Measurements from ENCODE around the gene PURA.

Gene PURA

DNA sequence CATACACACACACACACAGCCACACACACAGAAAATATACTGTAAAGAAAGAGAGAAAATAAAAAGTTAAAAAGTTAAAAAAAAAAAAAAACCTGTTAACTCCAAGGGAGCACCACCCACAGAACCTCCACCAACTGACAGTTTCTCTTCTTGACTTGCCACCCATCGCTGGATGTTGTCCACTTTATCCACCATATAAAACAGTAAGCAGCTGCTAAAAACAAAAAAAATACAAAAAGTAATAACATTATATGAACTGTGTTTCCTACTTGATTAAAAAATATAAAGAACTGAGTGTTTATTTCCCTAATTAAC, 1.2 kb downstream of the PURA start:
- H3K27me3 ChIP-seq (ENCODE audit: insufficient read depth, low read length) = peaks cover 19% of the 10 kb centered on the region
- peaks cover 16% of the 10 kb centered on the region for H3K79me1 ChIP-seq (ENCODE audit: low read length)
- no peak overlapping the region for H3K14ac ChIP-seq (ENCODE audit: low read length)
- H3K79me2 ChIP-seq (ENCODE audit: control insufficient read depth, insufficient read depth, low read length, poor library complexity) = peaks cover 8% of the 10 kb centered on the region
- no peak overlapping the region for H3K18ac ChIP-seq (ENCODE audit: low read length)
- H3K4me2 ChIP-seq (ENCODE audit: low read length) = peak overlapping the region; percentile 81
- no peak overlapping the region for H3K9ac ChIP-seq (ENCODE audit: low read length)
- H3K4me1 ChIP-seq (ENCODE audit: control insufficient read depth in 1 of 2, insufficient read depth in 2 of 2, low read length in 2 of 2) = peaks cover 2 to 14% of the 10 kb centered on the region in 2 experiments
- DNase-seq = no peak
- H3K4me3 ChIP-seq (ENCODE audit: low read depth, low read length) = peak overlapping the region; percentile 85
- no peak overlapping the region for H3K23ac ChIP-seq (ENCODE audit: low read length)
- H2BK120ac ChIP-seq (ENCODE audit: insufficient read depth, low read length, poor library complexity) = no peak overlapping the region
- H2AK5ac ChIP-seq (ENCODE audit: low read length) = no peak overlapping the region
- no peak overlapping the region for H2AFZ ChIP-seq (ENCODE audit: insufficient read depth, low read length, poor library complexity)
- no peak overlapping the region for H4K8ac ChIP-seq (ENCODE audit: low read depth, low read length)
- H3K9me3 ChIP-seq (ENCODE audit: insufficient read depth, low read depth, low read length) = no peaks in the 10 kb centered on the region
- no peaks in the 10 kb centered on the region for H3K36me3 ChIP-seq (ENCODE audit: control insufficient read depth in 1 of 2, insufficient read depth in 2 of 2, low read length in 2 of 2)
- no peak overlapping the region for H4K12ac ChIP-seq (ENCODE audit: low read depth, low read length)
- no peak overlapping the region for H3K4ac ChIP-seq (ENCODE audit: low read depth, low read length)
- H4K91ac ChIP-seq (ENCODE audit: low read depth, low read length) = no peak overlapping the region
- no peak overlapping the region for H2BK5ac ChIP-seq (ENCODE audit: low read depth, low read length, poor library complexity)
- H3K27ac ChIP-seq (ENCODE audit: low read depth, low read length) = no peak overlapping the region
- WGBS (ENCODE audit: extremely low coverage, insufficient coverage, insufficient read length) = no CpG with 5 or more reads among the region's 1 CpG
- no peak overlapping the region for H2BK12ac ChIP-seq (ENCODE audit: low read length)

- H3K4me1 ChIP-seq (ENCODE audit: control insufficient read depth in 1 of 2, insufficient read depth in 2 of 2, low read length in 2 of 2) = peaks cover 2 to 12% of the 10 kb centered on the region in 2 experiments
- H3K4me3 ChIP-seq (ENCODE audit: low read depth, low read length) = no peak overlapping the region
- no peak overlapping the region for H2BK12ac ChIP-seq (ENCODE audit: low read length)
- WGBS (ENCODE audit: extremely low coverage, insufficient coverage, insufficient read length) = no CpG with 5 or more reads among the region's 2 CpGs
- no peak overlapping the region for H3K23ac ChIP-seq (ENCODE audit: low read length)
- H4K91ac ChIP-seq (ENCODE audit: low read depth, low read length) = no peak overlapping the region
- no peak overlapping the region for H3K18ac ChIP-seq (ENCODE audit: low read length)
- no peak overlapping the region for H4K12ac ChIP-seq (ENCODE audit: low read depth, low read length)
- no peak overlapping the region for H4K8ac ChIP-seq (ENCODE audit: low read depth, low read length)
- H2BK120ac ChIP-seq (ENCODE audit: insufficient read depth, low read length, poor library complexity) = no peak overlapping the region
- no peak overlapping the region for H2AFZ ChIP-seq (ENCODE audit: insufficient read depth, low read length, poor library complexity)
- no peaks in the 10 kb centered on the region for H3K9me3 ChIP-seq (ENCODE audit: insufficient read depth, low read depth, low read length)
- no peak overlapping the region for H3K27ac ChIP-seq (ENCODE audit: low read depth, low read length)
- no peak overlapping the region for H3K4me2 ChIP-seq (ENCODE audit: low read length)
- DNase-seq = no peak
- no peak overlapping the region for H2BK5ac ChIP-seq (ENCODE audit: low read depth, low read length, poor library complexity)
- no peak overlapping the region for H3K14ac ChIP-seq (ENCODE audit: low read length)
- no peak overlapping the region for H3K9ac ChIP-seq (ENCODE audit: low read length)
- H2AK5ac ChIP-seq (ENCODE audit: low read length) = no peak overlapping the region
- H3K4ac ChIP-seq (ENCODE audit: low read depth, low read length) = no peak overlapping the region
- H3K36me3 ChIP-seq (ENCODE audit: control insufficient read depth in 1 of 2, insufficient read depth in 2 of 2, low read length in 2 of 2) = no peaks in the 10 kb centered on the region
- H3K27me3 ChIP-seq (ENCODE audit: insufficient read depth, low read length) = peaks cover 11% of the 10 kb centered on the region
- peaks cover 16% of the 10 kb centered on the region for H3K79me1 ChIP-seq (ENCODE audit: low read length)
- H3K79me2 ChIP-seq (ENCODE audit: control insufficient read depth, insufficient read depth, low read length, poor library complexity) = peaks cover 8% of the 10 kb centered on the region
Observed at GRCh38 chr5:140116716-140117115, 2.8 kb downstream of the PURA start.

GRCh38 chr5:140117523-140117922, 3.6 kb downstream of the PURA start:
- Histone ChIP-seq H3K4me2 (ENCODE audit: low read length) (no peak overlapping the region), H3K9me3 (ENCODE audit: insufficient read depth, low read depth, low read length) (no peaks in the 10 kb centered on the region), H2AK5ac (ENCODE audit: low read length) (no peak overlapping the region), H3K4me1 (ENCODE audit: control insufficient read depth in 1 of 2, insufficient read depth in 2 of 2, low read length in 2 of 2) (peaks cover 2 to 12% of the 10 kb centered on the region in 2 experiments), H3K18ac (ENCODE audit: low read length) (no peak overlapping the region), H3K14ac (ENCODE audit: low read length) (no peak overlapping the region), H3K4ac (ENCODE audit: low read depth, low read length) (no peak overlapping the region), H3K9ac (ENCODE audit: low read length) (no peak overlapping the region), H4K12ac (ENCODE audit: low read depth, low read length) (no peak overlapping the region), H2BK12ac (ENCODE audit: low read length) (no peak overlapping the region), H2AFZ (ENCODE audit: insufficient read depth, low read length, poor library complexity) (no peak overlapping the region), H4K91ac (ENCODE audit: low read depth, low read length) (no peak overlapping the region), H2BK5ac (ENCODE audit: low read depth, low read length, poor library complexity) (no peak overlapping the region), H2BK120ac (ENCODE audit: insufficient read depth, low read length, poor library complexity) (no peak overlapping the region), H3K79me2 (ENCODE audit: control insufficient read depth, insufficient read depth, low read length, poor library complexity) (peaks cover 8% of the 10 kb centered on the region), H3K36me3 (ENCODE audit: control insufficient read depth in 1 of 2, insufficient read depth in 2 of 2, low read length in 2 of 2) (no peaks in the 10 kb centered on the region), H3K27me3 (ENCODE audit: insufficient read depth, low read length) (peaks cover 5% of the 10 kb centered on the region), H3K27ac (ENCODE audit: low read depth, low read length) (no peak overlapping the region), H3K23ac (ENCODE audit: low read length) (no peak overlapping the region), H3K79me1 (ENCODE audit: low read length) (peaks cover 16% of the 10 kb centered on the region), H3K4me3 (ENCODE audit: low read depth, low read length) (no peak overlapping the region), H4K8ac (ENCODE audit: low read depth, low read length) (no peak overlapping the region)
- WGBS (ENCODE audit: extremely low coverage, insufficient coverage, insufficient read length) = no CpG with 5 or more reads among the region's 3 CpGs
- no peak for DNase-seq

DNA sequence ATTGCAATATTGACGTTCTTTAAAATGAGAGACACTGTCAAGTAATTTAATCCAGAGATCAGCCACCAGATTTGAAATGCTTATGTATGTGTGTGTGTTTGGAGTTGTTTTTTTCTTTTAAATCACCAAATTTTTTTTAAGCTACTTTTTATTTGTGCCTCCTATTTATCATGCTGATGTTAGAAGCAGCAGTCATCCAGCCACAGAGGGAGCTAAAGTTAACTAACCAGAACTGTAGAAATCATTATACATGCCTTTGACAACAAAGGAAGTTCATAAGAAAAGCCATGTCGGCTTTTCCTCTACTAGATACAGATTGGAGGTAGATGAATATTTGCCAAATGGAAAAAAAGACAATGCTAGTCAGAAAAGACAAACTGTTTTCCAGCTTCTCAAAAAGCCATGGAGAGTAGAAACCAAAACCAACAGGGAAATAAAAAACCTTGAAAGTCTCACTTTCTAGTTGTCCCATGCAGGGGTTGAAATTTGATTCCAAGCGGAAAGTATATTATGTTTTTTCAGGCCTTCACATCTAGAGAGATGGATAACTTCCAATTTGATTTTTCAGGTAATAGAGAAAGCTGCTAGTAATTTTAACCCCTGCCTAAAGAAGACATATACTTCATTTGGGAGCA, 4.5 kb downstream of the PURA start:
- Histone ChIP-seq H4K8ac (ENCODE audit: low read depth, low read length) (no peak overlapping the region), H3K14ac (ENCODE audit: low read length) (no peak overlapping the region), H2BK12ac (ENCODE audit: low read length) (no peak overlapping the region), H2AFZ (ENCODE audit: insufficient read depth, low read length, poor library complexity) (no peak overlapping the region), H2AK5ac (ENCODE audit: low read length) (no peak overlapping the region), H3K4me2 (ENCODE audit: low read length) (no peak overlapping the region), H3K4ac (ENCODE audit: low read depth, low read length) (no peak overlapping the region), H4K91ac (ENCODE audit: low read depth, low read length) (no peak overlapping the region), H4K12ac (ENCODE audit: low read depth, low read length) (no peak overlapping the region), H3K4me3 (ENCODE audit: low read depth, low read length) (no peak overlapping the region), H3K9ac (ENCODE audit: low read length) (no peak overlapping the region), H2BK5ac (ENCODE audit: low read depth, low read length, poor library complexity) (no peak overlapping the region), H3K18ac (ENCODE audit: low read length) (no peak overlapping the region), H3K27me3 (ENCODE audit: insufficient read depth, low read length) (peaks cover 3% of the 10 kb centered on the region), H3K23ac (ENCODE audit: low read length) (no peak overlapping the region), H3K36me3 (ENCODE audit: control insufficient read depth in 1 of 2, insufficient read depth in 2 of 2, low read length in 2 of 2) (no peaks in the 10 kb centered on the region), H3K9me3 (ENCODE audit: insufficient read depth, low read depth, low read length) (no peaks in the 10 kb centered on the region), H2BK120ac (ENCODE audit: insufficient read depth, low read length, poor library complexity) (no peak overlapping the region), H3K79me2 (ENCODE audit: control insufficient read depth, insufficient read depth, low read length, poor library complexity) (peaks cover 8% of the 10 kb centered on the region), H3K79me1 (ENCODE audit: low read length) (peaks cover 10% of the 10 kb centered on the region), H3K4me1 (ENCODE audit: control insufficient read depth in 1 of 2, insufficient read depth in 2 of 2, low read length in 2 of 2) (peaks cover 2 to 3% of the 10 kb centered on the region in 2 experiments), H3K27ac (ENCODE audit: low read depth, low read length) (no peak overlapping the region)
- WGBS (ENCODE audit: extremely low coverage, insufficient coverage, insufficient read length) = no CpG with 5 or more reads among the region's 3 CpGs
- no peak for DNase-seq
